Effector CD4-positive, alpha-beta T cell (primary cell): ENCODE data around the gene C3orf22.

Source experiments
- DNase-seq: peaks from one replicate; pipeline ENCODE4 v3.0.0-alpha.2; 2020

C3orf22 gene

GRCh38 chr3:126556637-126557414, 1.9 kb downstream of the C3orf22 start:
- DNase-seq: no peak

GRCh38 chr3:126555795-126556636, 2.7 kb downstream of the C3orf22 start:
- DNase-seq: no peak

GRCh38 chr3:126554560-126555525, 3.9 kb downstream of the C3orf22 start:
- no peak for DNase-seq

GRCh38 chr3:126553284-126554084, 5.2 kb downstream of the C3orf22 start:
- no peak for DNase-seq

GRCh38 chr3:126552688-126553283, 5.9 kb downstream of the C3orf22 start:
- DNase-seq: no peak

- DNase-seq: no peak
Observed at GRCh38 chr3:126551839-126552687, 6.7 kb downstream of the C3orf22 start.

- no peak for DNase-seq
Observed at GRCh38 chr3:126551121-126551838, 7.5 kb downstream of the C3orf22 start.

GRCh38 chr3:126550488-126551051, 8.2 kb downstream of the C3orf22 start:
- DNase-seq: no peak

GRCh38 chr3:126549861-126550487, 8.8 kb downstream of the C3orf22 start:
- no peak for DNase-seq

- no peak for DNase-seq
Observed at GRCh38 chr3:126548556-126549466, 9.9 kb downstream of the C3orf22 start.

- DNase-seq: no peak
Observed at GRCh38 chr3:126547721-126548120, 11.0 kb downstream of the C3orf22 start.

- no peak for DNase-seq
Observed at GRCh38 chr3:126546549-126547239, 12.0 kb downstream of the C3orf22 start.

GRCh38 chr3:126546013-126546412, 12.7 kb downstream of the C3orf22 start:
- DNase-seq: no peak

- DNase-seq: no peak
Observed at GRCh38 chr3:126545544-126545943, 13.2 kb downstream of the C3orf22 start.

GRCh38 chr3:126544596-126545281, 14.0 kb downstream of the C3orf22 start:
- DNase-seq: no peak

GRCh38 chr3:126543457-126544061, 15.2 kb downstream of the C3orf22 start:
- DNase-seq: no peak
